ENCODE data around the gene SLC2A2. TPM values are rescaled to one million over a fixed set of nuclear protein-coding genes. Genes with fewer than 3 reads are reported as not detected.

Gene SLC2A2
- total and polyA plus RNA-seq, 4 donors = 160 to 506 (median 321) TPM

DNA sequence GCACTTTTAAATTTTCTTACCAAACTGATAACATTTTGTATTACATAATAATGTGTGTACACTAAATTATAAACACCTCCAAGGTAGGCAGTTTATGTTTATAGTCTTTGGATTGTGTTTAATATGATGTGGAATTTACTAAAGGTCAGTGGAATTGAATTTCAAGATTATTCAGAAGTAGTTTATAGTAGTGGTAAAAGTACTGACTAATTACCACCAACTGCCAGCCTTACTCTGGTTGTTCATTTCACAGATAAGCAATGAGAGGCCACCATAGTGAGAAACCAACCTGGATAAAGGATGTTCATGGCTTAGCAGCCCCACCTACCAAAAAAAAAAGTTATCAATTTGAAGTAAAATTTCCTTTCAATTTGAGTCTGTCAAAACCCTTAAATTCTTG, 64.1 kb downstream of the SLC2A2 start:
- no peaks in the 10 kb centered on the region for H3K9me3 ChIP-seq (ENCODE audit: control insufficient read depth in 4 of 4, low read length in 3 of 4)
- H3K9ac ChIP-seq (ENCODE audit: low read depth in 1 of 2, low read length in 2 of 2) = peak overlapping the region in 1 of 2 donors; percentile 53
- H3K27me3 ChIP-seq (ENCODE audit: control insufficient read depth in 4 of 4, insufficient read depth in 4 of 4, low read length in 3 of 4) = no peaks in the 10 kb centered on the region
- DNase-seq (ENCODE audit: low spot score) = no peak
- H3K36me3 ChIP-seq (ENCODE audit: control insufficient read depth in 4 of 4, insufficient read depth in 3 of 4, low read depth in 1 of 4, low read length in 3 of 4) = no peaks in the 10 kb centered on the region
- no peak overlapping the region for H3K4me3 ChIP-seq (ENCODE audit: low read depth in 1 of 3, low read length in 3 of 3)
- no peak overlapping the region for H3K27ac ChIP-seq (ENCODE audit: low read depth in 1 of 2, low read length in 2 of 2)
- H3K4me1 ChIP-seq (ENCODE audit: control insufficient read depth in 4 of 4, insufficient read depth in 4 of 4, low read length in 3 of 4) = peaks cover 5 to 40% (median 32%) of the 10 kb centered on the region in 4 donors
- TF ChIP-seq EGR1 (IDR thresholded peaks at IDR 0.05; ENCODE audit: low read depth in 2 of 2) (no peak), JUND (IDR thresholded peaks at IDR 0.05) (no peak), HNF4A (conservative IDR thresholded peaks at IDR 0.05) (no peak)
- TF ChIP-seq, protein P1, sequence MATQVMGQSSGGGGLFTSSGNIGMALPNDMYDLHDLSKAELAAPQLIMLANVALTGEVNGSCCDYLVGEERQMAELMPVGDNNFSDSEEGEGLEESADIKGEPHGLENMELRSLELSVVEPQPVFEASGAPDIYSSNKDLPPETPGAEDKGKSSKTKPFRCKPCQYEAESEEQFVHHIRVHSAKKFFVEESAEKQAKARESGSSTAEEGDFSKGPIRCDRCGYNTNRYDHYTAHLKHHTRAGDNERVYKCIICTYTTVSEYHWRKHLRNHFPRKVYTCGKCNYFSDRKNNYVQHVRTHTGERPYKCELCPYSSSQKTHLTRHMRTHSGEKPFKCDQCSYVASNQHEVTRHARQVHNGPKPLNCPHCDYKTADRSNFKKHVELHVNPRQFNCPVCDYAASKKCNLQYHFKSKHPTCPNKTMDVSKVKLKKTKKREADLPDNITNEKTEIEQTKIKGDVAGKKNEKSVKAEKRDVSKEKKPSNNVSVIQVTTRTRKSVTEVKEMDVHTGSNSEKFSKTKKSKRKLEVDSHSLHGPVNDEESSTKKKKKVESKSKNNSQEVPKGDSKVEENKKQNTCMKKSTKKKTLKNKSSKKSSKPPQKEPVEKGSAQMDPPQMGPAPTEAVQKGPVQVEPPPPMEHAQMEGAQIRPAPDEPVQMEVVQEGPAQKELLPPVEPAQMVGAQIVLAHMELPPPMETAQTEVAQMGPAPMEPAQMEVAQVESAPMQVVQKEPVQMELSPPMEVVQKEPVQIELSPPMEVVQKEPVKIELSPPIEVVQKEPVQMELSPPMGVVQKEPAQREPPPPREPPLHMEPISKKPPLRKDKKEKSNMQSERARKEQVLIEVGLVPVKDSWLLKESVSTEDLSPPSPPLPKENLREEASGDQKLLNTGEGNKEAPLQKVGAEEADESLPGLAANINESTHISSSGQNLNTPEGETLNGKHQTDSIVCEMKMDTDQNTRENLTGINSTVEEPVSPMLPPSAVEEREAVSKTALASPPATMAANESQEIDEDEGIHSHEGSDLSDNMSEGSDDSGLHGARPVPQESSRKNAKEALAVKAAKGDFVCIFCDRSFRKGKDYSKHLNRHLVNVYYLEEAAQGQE (IDR thresholded peaks at IDR 0.05) = no peak

DNA sequence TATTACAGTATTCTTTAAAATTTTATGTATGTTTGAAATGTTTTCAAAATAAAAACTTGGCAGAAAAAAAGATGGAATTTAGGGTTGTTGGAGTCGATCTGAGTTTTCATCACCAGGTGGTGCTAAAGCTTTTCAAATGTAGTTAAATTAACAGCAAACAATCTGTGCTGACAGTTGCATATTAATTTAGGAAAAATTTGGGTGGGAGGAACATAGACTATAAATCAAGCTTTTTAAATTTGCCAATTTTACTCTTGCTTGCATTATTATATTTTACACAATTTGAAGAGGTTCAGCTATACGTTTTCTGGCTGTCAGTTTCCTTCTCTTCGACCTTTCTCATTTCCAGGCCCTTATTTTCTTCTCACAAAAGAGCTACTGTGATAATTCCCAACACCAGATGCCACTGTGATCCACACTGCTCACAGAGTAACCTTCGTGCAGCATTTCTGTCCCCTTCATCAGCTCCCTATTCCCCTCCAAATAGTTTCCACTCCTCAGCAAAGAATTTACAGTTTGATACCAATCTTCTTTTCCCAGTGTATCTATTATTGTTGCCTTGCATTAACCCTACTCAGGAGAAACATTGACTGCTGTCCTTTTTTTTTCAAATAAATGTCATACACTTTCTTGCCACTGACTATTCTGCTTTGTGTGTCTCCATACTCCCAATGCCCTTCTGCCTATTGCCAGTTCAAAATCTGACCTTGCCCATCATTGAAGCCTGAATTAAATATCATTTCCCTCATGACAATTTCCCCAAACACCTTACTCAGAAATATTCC, 64.7 kb downstream of the SLC2A2 start:
- TF ChIP-seq FOXA2 (IDR thresholded peaks at IDR 0.05) (no peak), RXRA (IDR thresholded peaks at IDR 0.05) (no peak), FOXA1 (IDR thresholded peaks at IDR 0.05) (no peak), YY1 (IDR thresholded peaks at IDR 0.05) (peak; percentile 28), RAD21 (IDR thresholded peaks at IDR 0.05) (peak; percentile 84 to 86), HNF4G (IDR thresholded peaks at IDR 0.05) (no peak), GABPA (IDR thresholded peaks at IDR 0.05 in 1 of 2, conservative IDR thresholded peaks at IDR 0.05 in 1 of 2) (no peak)
- TF ChIP-seq, protein P2, sequence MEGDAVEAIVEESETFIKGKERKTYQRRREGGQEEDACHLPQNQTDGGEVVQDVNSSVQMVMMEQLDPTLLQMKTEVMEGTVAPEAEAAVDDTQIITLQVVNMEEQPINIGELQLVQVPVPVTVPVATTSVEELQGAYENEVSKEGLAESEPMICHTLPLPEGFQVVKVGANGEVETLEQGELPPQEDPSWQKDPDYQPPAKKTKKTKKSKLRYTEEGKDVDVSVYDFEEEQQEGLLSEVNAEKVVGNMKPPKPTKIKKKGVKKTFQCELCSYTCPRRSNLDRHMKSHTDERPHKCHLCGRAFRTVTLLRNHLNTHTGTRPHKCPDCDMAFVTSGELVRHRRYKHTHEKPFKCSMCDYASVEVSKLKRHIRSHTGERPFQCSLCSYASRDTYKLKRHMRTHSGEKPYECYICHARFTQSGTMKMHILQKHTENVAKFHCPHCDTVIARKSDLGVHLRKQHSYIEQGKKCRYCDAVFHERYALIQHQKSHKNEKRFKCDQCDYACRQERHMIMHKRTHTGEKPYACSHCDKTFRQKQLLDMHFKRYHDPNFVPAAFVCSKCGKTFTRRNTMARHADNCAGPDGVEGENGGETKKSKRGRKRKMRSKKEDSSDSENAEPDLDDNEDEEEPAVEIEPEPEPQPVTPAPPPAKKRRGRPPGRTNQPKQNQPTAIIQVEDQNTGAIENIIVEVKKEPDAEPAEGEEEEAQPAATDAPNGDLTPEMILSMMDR (IDR thresholded peaks at IDR 0.05; ENCODE audit: low read depth, low read length, missing input control) = peak; percentile 67
- peaks cover 5 to 34% (median 26%) of the 10 kb centered on the region in 4 donors for H3K4me1 ChIP-seq (ENCODE audit: control insufficient read depth in 4 of 4, insufficient read depth in 4 of 4, low read length in 3 of 4)
- H3K4me3 ChIP-seq (ENCODE audit: low read depth in 1 of 3, low read length in 3 of 3) = no peak overlapping the region
- no peaks in the 10 kb centered on the region for H3K9me3 ChIP-seq (ENCODE audit: control insufficient read depth in 4 of 4, low read length in 3 of 4)
- H3K9ac ChIP-seq (ENCODE audit: low read depth in 1 of 2, low read length in 2 of 2) = peak overlapping the region in 1 of 2 donors; percentile 53
- H3K27me3 ChIP-seq (ENCODE audit: control insufficient read depth in 4 of 4, insufficient read depth in 4 of 4, low read length in 3 of 4) = no peaks in the 10 kb centered on the region
- WGBS = 19% methylated on average over 4 of the region's 4 CpGs
- peak overlapping the region in 1 of 2 donors; percentile 19 for H3K27ac ChIP-seq (ENCODE audit: low read depth in 1 of 2, low read length in 2 of 2)
- no peaks in the 10 kb centered on the region for H3K36me3 ChIP-seq (ENCODE audit: control insufficient read depth in 4 of 4, insufficient read depth in 3 of 4, low read depth in 1 of 4, low read length in 3 of 4)
- DNase-seq (ENCODE audit: low spot score) = no peak

DNA sequence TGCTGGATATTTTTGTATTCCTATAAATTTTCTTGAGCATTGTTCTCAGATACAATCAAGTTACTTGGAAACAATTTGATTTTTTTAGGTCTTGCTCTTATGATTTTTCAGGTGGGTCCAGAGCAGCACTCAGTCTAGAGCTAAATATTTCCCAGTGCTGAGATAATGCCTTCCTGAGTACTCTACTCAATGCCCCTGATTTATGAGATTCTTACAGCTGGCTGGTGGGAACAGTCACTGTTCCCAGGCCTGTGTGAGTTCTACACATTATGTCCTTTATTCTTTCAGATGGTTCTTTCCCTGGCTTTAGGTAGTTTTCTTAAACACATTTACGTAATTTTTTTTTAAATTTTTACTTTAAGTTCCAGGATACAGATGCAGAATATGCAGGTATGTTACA, 67.1 kb downstream of the SLC2A2 start:
- Histone ChIP-seq H3K4me3 (ENCODE audit: low read depth in 1 of 3, low read length in 3 of 3) (no peak overlapping the region), H3K9me3 (ENCODE audit: control insufficient read depth in 4 of 4, low read length in 3 of 4) (no peaks in the 10 kb centered on the region), H3K36me3 (ENCODE audit: control insufficient read depth in 4 of 4, insufficient read depth in 3 of 4, low read depth in 1 of 4, low read length in 3 of 4) (no peaks in the 10 kb centered on the region), H3K9ac (ENCODE audit: low read depth in 1 of 2, low read length in 2 of 2) (no peak overlapping the region), H3K27me3 (ENCODE audit: control insufficient read depth in 4 of 4, insufficient read depth in 4 of 4, low read length in 3 of 4) (no peaks in the 10 kb centered on the region), H3K4me1 (ENCODE audit: control insufficient read depth in 4 of 4, insufficient read depth in 4 of 4, low read length in 3 of 4) (peaks cover 2 to 12% (median 8%) of the 10 kb centered on the region in 4 donors), H3K27ac (ENCODE audit: low read depth in 1 of 2, low read length in 2 of 2) (no peak overlapping the region)
- no peak for DNase-seq (ENCODE audit: low spot score)
- WGBS = 95% methylated on average over 1 of the region's 1 CpG
- TF ChIP-seq TAF1 (conservative IDR thresholded peaks at IDR 0.05) (no peak), EGR1 (IDR thresholded peaks at IDR 0.05; ENCODE audit: low read depth in 2 of 2) (no peak), RAD21 (IDR thresholded peaks at IDR 0.05) (no peak), HNF4A (conservative IDR thresholded peaks at IDR 0.05) (no peak), YY1 (IDR thresholded peaks at IDR 0.05) (no peak), JUND (IDR thresholded peaks at IDR 0.05) (no peak), SP1 (IDR thresholded peaks at IDR 0.05) (no peak), HNF4G (IDR thresholded peaks at IDR 0.05) (no peak), FOXA2 (IDR thresholded peaks at IDR 0.05) (no peak), FOXA1 (IDR thresholded peaks at IDR 0.05) (no peak), GABPA (IDR thresholded peaks at IDR 0.05 in 1 of 2, conservative IDR thresholded peaks at IDR 0.05 in 1 of 2) (no peak), NR2F2 (IDR thresholded peaks at IDR 0.05) (no peak)
- TF ChIP-seq, protein P3, sequence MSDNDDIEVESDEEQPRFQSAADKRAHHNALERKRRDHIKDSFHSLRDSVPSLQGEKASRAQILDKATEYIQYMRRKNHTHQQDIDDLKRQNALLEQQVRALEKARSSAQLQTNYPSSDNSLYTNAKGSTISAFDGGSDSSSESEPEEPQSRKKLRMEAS (IDR thresholded peaks at IDR 0.05) = no peak
- TF ChIP-seq, protein P4, sequence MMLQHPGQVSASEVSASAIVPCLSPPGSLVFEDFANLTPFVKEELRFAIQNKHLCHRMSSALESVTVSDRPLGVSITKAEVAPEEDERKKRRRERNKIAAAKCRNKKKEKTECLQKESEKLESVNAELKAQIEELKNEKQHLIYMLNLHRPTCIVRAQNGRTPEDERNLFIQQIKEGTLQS (IDR thresholded peaks at IDR 0.05) = no peak
- TF ChIP-seq, protein P2 (IDR thresholded peaks at IDR 0.05; ENCODE audit: low read depth, low read length, missing input control) = no peak

Measured in liver (tissue), 9 donors.